Neural progenitor cell (in vitro differentiated cells): ENCODE results near the gene LY6G5C.

Experiments
- CTCF ChIP-seq: fragments of 200-600 bp; sonication (generic); IDR thresholded peaks from 2 replicates; pipeline ENCODE4 v1.5.1; 2017; ENCODE audit warnings: antibody characterized with exemption, mild to moderate bottlenecking
- EZH2 ChIP-seq: fragments of 200-600 bp; sonication (generic); IDR thresholded peaks from 2 replicates; pipeline ENCODE4 v1.6.1; 2017; ENCODE audit warnings: antibody characterized with exemption, mild to moderate bottlenecking, moderate library complexity

GRCh38 chr6:31728767-31729514, 48.1 kb upstream of the LY6G5C start, which contains the start of gene DDAH2:
- TF ChIP-seq EZH2 (no peak), CTCF (no peak)
